ENCODE data around the gene USP40.
A peak's percentile ranks its signal among the peaks of the same experiment; 100 is the strongest.

Gene USP40

GRCh38 chr2:233563663-233564430 lies 2.7 kb downstream of the USP40 start:
- DNase-seq = no peak

- DNase-seq = no peak
Measured at GRCh38 chr2:233556881-233557736, 9.5 kb downstream of the USP40 start.

GRCh38 chr2:233553366-233553765 lies 13.2 kb downstream of the USP40 start:
- no peak for DNase-seq

- DNase-seq = no peak
Measured at GRCh38 chr2:233551491-233551890, 15.1 kb downstream of the USP40 start.

- no peak for DNase-seq
Measured at GRCh38 chr2:233546774-233547173, 19.8 kb downstream of the USP40 start.

- no peak for DNase-seq
Measured at GRCh38 chr2:233546101-233546500, 20.5 kb downstream of the USP40 start.

- no peak for DNase-seq
Measured at GRCh38 chr2:233544200-233544610, 22.4 kb downstream of the USP40 start.

- DNase-seq = no peak
Measured at GRCh38 chr2:233542507-233542906, 24.1 kb downstream of the USP40 start.

GRCh38 chr2:233538741-233539140 lies 27.8 kb downstream of the USP40 start:
- DNase-seq = no peak

- DNase-seq = no peak
Measured at GRCh38 chr2:233535271-233535670, 31.3 kb downstream of the USP40 start.

GRCh38 chr2:233532971-233533370 lies 33.6 kb downstream of the USP40 start:
- no peak for DNase-seq

- DNase-seq = no peak
Measured at GRCh38 chr2:233531955-233532354, 34.6 kb downstream of the USP40 start.

GRCh38 chr2:233530381-233530780 lies 36.2 kb downstream of the USP40 start:
- DNase-seq = no peak

GRCh38 chr2:233528182-233528581 lies 38.4 kb downstream of the USP40 start:
- no peak for DNase-seq

- DNase-seq = no peak
Measured at GRCh38 chr2:233525791-233526190, 40.8 kb downstream of the USP40 start.

- DNase-seq = peak in 1 of 56 donors; percentile 5
Measured at GRCh38 chr2:233519787-233520611, 46.6 kb downstream of the USP40 start.

- DNase-seq = no peak
Measured at GRCh38 chr2:233513953-233514655, 52.5 kb downstream of the USP40 start.

GRCh38 chr2:233503947-233504637 lies 62.5 kb downstream of the USP40 start:
- no peak for DNase-seq

- DNase-seq = no peak
Measured at GRCh38 chr2:233503481-233503880, 63.1 kb downstream of the USP40 start.
